Esophagus squamous epithelium (tissue), 4 donors: ENCODE results near the gene LITAF.

Source experiments
- CTCF ChIP-seq, 6 experiments: fragments of 450-650 bp in 4 of 6; fragments of 200-600 bp in 2 of 6; sonication (generic) in 2 of 6; IDR thresholded peaks; one replicate each; pipeline ENCODE4 v1.5.1; 2016 to 2019; ENCODE audit warnings: antibody characterized with exemption in 6 of 6, mild to moderate bottlenecking in 4 of 6, moderate library complexity in 4 of 6
- POLR2A ChIP-seq, 4 donors: fragments of 450-650 bp; IDR thresholded peaks; one replicate each; pipeline ENCODE4 v1.6.1; 2017; ENCODE audit warnings: antibody characterized with exemption in 4 of 4, mild to moderate bottlenecking in 4 of 4, moderate library complexity in 3 of 4

GRCh38 chr16:11517961-11518360 lies 68.8 kb downstream of the LITAF start:
- TF ChIP-seq POLR2A (IDR thresholded peaks at IDR 0.05) = no peak
- no peak for TF ChIP-seq CTCF (IDR thresholded peaks at IDR 0.05)
